Stimulated activated naive CD4-positive, alpha-beta T cell (primary cell): ENCODE data around the gene TRAPPC2L.

ENCODE experiments used
- DNase-seq, 6 experiments: peaks; one replicate each; lab custom pipeline; 2025; lab: John Stamatoyannopoulos, UW

TRAPPC2L gene

DNA sequence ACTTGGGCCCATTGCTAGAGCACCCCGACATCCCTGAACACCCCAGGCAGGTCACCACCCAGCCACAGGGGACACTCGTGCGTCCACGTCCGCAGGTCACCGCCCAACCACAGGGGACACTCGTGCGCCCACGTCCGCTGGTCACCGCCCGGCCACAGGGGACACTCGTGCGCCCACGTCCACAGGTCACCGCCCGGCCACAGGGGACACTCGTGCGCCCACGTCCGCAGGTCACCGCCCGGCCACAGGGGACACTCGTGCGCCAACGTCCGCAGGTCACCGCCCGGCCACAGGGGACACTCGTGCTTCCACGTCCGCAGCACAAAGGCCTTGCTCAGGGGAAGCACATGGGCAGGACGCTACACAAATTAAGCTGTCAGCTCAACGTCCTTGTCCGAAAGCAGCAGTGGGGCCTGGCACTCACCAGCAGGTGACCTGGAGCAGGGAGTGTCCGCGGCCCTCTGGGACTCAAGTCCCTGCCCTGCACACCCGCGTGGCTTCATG lies 17.8 kb upstream of the TRAPPC2L start:
- DNase-seq = no peak

GRCh38 chr16:88839745-88840599 lies 17.0 kb upstream of the TRAPPC2L start:
- no peak for DNase-seq

GRCh38 chr16:88840600-88841215 lies 16.2 kb upstream of the TRAPPC2L start:
- DNase-seq = no peak

DNA sequence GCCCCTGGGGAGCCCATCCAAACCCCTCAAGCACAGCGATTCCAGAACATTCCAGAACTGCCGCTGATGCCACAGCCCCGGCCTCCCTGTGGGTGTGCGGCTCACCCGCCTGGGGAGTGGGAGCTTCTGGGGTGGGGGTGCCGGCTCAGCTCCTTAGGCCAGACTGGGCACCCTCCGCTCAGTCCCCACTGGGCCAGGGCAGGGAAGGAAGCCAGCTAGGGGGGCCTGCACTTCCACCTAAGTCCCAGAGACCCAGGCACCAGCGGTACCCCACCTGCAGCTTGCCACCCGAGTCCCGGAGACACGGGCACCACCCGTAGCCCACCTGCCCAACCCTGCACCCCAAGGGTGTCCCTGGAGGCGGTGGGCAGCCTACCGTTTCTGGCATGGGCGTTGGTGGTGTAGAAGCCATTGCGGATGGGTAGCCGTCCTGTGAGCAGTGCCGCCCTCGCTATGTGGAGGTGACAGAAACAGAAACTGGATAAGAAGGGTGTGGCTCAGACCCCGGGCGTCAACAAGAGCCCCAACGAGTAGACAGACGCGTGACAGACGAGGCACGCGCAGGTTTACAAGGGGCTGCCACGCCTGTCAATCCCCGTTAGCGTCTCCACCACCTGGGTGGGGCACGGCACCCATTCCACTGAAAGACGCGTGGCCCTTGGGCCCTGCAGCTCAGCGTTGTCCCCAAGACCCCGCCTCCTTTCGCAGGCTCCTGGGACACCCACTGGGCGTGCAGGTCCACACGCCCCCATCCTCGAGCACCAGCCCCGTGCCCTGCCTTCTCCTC lies 15.2 kb upstream of the TRAPPC2L start:
- DNase-seq = no peak

DNA sequence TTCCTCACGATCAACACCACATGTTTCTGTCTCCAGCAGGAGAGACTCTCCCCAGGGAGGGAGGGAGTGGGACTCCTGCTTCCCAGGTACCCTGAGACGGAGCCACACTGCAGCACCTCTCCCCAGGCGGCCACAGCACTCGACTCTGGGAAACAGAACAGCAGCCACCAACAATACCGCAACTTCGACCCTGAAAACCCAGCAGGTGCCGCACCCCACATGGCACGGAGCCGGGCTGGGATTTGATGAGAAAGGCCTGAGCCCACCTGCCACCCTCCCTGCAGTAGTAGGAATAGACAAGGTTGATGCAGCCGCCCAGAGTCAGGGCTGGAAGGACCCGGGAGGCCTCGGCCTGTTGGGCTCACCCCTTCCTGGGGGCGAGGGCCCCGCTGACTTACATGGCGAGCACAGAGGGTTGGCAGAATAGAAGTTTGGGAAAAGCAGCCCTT lies 14.6 kb upstream of the TRAPPC2L start:
- no peak for DNase-seq

- DNase-seq = no peak
Observed at GRCh38 chr16:88842806-88843205, 14.1 kb upstream of the TRAPPC2L start.

- no peak for DNase-seq
Observed at GRCh38 chr16:88843256-88843655, 13.7 kb upstream of the TRAPPC2L start.

DNA sequence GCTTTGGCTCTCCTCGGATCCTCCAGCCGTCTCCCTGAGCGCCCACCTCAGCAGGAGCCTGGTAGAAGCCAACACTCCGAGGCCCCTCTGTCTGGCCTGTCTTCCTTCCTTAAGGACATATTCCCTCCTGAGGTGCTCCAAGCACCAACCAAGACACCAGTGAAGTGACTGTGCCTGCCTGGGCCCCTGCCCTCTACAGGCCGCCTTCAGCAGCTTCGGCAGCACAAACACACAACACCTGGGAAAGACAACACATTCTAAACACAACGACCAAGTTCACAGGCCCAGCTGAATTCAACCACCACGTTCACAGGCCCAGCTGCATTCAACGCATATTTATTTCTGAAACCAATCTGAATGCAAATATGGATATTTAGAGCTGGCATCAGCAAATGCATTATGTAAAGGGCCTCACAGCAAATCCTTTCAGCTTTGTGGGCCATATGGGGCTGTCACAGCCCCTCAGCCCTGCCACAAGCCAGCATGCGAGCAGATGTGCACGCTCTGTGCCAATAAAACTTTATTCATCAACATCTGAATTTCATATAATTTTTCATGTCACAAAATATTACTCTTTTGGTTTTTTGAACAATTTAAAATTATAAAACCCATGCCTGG lies 12.4 kb upstream of the TRAPPC2L start:
- no peak for DNase-seq

DNA sequence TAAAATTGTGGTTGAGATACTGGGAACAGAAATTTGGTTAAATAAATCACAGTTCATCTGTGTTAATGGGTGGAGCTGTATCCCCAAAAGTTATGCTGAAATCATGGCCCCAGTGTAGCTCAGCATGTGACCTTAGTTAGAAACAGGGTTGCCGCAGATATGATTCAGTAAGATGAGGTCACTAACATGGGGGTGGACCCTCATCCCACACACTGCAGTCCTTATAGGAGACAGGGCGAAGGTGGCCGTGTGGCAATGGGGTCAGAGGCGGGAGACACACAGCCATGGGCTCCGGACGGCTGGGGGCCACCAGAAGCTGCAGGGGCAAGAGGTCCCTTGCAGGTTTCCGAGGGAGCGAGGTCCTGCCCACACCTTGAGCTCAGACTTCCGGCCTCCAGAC lies 10.8 kb upstream of the TRAPPC2L start:
- no peak for DNase-seq

DNA sequence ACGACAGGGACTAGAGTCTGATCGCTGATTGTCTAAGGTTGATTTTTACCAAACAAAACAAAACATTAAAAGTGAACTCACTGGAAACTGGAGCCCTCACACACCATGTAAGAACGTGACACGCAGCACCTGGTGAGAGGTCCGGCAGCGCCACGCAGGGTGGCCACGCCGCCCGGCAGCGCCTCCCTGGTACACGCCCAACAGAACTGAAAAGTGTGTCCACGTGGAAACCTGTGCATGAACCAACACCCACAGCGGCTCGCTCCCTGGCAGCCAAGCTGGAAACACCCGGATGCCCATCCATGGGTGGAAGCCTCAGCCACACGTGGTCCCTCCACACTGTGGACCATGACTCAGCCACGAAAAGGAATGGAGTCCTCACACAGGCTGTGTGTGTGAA lies 9.3 kb upstream of the TRAPPC2L start:
- DNase-seq = no peak

DNA sequence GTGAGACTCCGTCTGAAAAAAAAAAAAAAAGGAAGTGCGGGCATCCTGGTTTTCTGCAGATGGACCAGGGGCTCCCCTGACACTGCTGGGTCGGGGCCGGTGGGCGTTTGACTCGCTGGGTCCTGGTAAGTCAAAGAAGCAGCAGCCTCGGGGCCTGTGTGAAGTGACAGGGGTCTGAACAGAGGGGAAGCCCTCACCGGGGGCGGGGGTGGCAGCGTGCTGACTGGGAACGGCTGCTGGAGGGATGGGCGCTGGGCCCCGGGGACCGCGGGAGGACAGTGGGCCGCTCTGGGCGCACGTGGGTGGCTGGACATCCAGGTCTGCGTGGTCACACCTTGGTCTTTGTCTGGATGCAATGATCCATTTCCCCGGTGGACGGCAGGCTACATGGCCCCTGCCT lies 8.4 kb upstream of the TRAPPC2L start:
- no peak for DNase-seq

DNA sequence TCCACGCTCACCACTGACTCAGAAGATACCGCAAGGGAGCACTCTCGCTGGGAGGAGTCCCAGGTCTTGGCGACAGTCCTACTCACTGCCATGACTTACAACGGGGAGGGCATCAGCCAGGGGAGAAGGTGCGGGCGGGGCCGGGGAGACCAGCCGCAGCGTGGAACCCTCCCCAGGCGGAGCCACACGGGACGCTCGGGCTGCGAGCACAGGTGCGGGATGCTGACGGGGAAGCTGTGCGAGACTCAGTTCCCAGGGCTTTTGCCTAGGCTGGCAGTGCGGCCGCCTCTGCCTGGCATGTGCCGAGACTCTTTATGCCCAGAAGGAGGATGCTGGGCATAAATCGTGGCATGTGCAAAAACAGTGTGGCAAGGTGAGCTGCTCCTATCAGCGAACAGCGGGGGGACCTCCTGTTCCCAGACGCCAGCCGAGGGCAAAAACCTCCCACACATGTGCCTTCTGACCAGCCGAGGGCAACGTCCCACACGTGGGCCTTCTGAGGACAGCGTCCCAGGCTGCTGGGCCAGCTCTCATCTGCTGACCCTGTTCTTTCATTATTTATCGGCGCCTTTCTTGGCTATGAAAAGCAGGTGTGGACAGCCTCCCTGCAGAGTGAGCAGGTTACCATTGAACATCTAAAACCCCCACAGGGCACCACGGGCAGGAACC lies 6.3 kb upstream of the TRAPPC2L start:
- no peak for DNase-seq

DNA sequence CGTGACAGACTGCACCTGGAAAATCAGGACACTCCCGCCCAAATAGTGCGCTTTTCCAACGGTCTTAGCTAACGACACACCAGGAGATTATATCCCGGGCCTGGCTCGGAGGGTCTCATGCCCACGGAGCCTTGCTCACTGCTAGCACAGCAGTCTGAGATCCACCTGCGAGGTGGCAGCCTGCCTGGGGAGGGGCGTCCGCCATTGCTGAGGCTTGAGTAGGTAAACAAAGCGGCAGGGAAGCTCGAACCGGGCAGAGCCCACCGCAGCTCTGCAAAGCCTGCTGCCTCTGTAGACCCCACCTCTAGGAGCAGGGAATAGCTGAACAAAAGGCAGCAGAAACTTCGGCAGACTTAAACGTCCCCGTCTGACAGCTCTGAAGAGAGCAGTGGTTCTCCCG lies 5.3 kb upstream of the TRAPPC2L start:
- no peak for DNase-seq

- no peak for DNase-seq
Observed at GRCh38 chr16:88853325-88853941, 3.5 kb upstream of the TRAPPC2L start.

DNA sequence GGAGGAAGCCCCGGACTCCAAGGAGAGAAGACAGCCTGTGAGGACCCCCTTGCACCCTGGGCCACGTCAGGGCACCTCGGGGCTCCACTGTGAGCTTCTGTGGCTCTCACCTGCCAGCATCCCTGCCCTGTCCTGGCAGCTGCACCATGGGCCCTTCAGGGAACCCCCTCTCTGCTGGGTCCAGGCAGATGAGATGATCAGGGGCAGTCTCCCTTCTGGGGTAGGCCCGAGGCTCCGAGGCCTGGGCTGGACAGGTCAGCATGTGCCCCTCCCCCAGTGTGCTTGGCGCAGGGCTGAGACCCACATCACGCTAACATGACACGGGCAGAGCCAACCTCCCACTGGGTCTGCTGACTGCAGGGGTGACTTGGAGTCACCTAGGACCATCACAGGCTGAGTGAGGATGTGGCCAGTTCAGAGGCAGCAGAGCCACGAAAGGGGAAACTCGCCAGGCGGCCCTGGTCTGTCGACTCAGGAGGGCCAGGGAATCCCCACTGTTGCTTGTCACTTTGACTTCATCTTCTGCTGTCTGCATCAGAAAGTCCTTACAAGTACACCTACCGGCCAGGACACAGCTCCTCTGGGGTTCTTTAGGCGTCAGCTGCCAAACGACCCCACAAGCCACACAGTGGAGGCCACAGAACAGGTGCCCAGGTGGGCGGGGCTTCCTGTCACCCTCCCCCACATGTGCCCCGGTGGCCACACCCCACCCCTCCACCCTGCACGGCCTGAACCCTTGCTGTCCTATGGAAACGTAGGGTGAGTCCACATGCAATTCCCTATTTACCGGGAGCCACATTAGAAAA lies 2.4 kb upstream of the TRAPPC2L start:
- peak in 1 of 6 experiments; percentile 10 for DNase-seq

DNA sequence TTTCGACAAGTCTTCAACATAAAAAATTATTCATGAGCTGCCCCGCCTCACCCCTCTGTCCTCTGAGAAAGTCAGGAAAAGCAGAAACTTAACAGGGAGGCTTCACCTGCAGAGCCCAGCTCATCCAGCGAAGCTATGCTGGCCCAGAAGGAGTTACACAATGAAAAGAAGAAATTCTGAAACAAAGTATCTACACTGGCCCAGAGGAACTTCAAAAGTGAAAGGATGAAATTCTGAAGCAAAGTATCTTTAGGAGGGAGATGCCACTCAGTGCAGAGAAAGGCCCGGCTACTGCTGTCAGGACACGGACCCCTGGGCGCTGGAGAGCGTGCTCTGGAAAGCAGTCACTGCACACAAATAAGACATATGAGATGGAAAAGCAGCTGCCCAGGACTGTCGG lies 1.8 kb upstream of the TRAPPC2L start:
- DNase-seq = no peak

DNA sequence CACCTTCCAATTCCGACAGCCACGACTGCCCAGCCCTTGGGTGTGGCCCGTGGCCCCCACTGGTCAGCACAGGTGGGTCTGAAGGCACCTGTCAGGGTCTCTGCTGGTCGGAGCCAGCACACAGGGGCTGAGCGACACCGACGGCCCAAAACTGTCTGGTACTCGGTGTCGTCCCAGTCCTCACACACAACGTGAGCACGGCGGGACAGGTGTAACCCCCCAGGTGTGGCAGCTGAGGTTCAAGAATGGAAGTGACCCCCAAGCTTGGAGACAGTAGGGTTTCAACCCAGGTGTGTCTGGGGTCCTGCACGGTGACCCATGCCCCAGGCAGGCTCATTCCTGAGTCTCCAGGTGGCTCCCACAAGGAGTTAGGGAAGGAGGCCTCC lies 1.2 kb upstream of the TRAPPC2L start:
- no peak for DNase-seq

DNA sequence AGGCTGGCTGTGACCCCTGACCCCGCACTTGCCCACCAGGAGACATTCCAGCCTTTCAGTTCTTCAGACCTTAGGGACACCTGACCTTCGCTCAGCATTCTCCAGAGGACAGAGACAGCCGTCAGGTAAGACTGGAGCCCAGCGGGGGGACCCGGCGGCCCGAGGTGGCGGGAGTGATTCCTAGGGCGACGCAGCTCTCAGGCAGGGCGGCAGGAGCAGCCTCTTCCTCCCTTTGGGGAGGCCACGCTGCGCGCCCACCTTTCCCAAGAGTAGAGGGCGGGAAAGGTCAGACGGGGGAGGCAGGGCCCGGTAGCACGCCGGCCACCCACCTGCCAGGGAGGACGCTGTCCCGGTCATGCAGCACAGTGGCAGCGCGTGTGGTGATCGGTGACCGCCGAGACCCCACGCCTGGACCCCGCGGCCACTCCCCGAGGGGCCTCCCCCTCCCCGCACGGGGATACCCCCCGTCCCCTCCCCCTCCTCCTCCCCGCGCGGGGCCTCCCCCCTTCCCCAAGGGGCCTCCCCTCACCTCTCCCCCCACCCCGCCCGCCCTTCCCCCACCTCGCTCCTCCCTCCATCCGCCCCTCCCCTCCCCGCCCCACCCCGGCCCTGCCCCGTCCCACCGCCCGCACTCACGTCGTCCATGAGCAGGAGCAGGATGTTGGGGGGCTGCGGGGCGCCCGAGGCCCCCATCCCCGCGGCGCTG lies 652 bp upstream of the TRAPPC2L start:
- peak in 3 of 6 experiments; percentile 40 to 49 (median 44) for DNase-seq

GRCh38 chr16:88857728-88858339 lies 907 bp downstream of the TRAPPC2L start:
- DNase-seq = peak; percentile 36 to 72 (median 60)
